LoVo (cell line): Measurements from ENCODE around the gene KLF1.
"Not testable (repeated sequence)": the region's sequence is repeated elsewhere in the genome, so short reads cannot be mapped to it uniquely, and the experiment has no call there.

ENCODE experiments used
- DNase-seq: peaks from one replicate; pipeline ENCODE4 v3.0.0-alpha.2; 2016; ENCODE audit warnings: low spot score

KLF1 gene

GRCh38 chr19:12890787-12891552, 4.0 kb upstream of the KLF1 start, which contains the start of gene GCDH:
Gene GCDH, plus strand, starts transcription at chr19:12891160. Its CDS starts 145 bp downstream, at chr19:12891305.
- peak; percentile 99 for DNase-seq

DNA sequence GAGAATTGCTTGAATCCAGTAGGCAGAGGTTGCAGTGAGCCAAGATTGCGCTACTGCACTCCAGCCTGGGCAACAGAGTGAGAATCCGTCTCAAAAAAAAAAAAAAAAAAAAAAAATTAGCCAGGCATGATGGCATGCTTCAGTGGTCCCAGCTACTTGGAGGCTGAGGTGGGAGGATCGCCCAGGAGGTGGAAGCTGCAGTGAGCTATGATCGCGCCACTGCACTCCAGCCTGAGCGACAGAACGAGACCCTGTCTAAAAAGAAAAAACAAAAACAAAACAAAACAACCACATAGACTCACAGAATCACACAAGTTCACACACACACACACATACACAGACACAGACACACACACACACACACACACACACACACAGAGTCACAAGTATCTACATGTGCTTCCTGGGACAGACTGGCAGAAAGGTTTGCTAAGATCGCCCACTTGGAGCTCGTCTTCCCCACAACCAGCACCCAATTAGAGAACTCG, 3.3 kb upstream of the KLF1 start:
- DNase-seq = not testable (repeated sequence)

- no peak for DNase-seq
Observed at GRCh38 chr19:12888006-12888603, 1.1 kb upstream of the KLF1 start.

- no peak for DNase-seq
Observed at GRCh38 chr19:12886651-12886968, 391 bp downstream of the KLF1 start.

DNA sequence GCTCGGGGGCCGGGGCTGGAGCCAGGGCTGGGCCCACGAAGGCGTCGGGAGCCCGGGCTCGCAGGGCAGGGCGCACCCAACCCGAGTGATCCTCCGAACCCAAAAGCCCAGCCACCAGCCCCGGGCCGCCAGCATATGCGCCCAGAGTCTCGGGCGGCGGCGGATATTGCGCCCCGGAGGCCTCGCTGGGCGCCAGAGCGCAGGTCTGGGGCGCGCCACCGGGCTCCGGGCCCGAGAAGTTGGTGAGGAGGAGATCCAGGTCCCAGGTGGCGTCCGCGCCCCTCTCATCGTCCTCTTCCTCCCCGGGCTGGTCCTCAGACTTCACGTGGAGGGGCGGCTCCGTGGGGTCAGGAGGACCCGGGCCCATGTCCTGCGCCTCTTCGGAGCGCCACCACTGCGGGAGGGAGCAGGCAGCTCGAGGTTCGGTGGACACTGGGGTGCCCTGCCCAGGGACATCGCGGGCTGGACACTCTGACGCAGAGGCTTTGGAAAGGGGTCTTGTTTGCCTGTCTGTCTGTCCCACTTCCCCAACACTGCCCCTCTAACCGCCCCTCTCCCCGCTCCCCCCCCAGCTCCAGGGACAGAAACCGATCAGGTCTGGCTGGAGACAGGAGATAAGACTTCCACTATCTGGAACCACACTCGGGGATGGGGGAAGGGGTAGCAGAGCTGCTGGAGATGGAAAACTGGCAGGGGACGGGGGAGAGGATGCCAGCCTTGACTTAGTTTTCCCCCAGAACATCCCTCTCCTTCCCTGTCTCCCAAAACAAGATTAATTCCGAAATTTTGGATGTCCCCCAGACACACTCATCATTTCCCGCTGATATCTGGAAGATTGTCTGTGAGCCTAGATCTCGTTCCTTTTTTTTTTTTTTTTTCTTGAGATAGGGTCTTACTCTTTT, 1.0 kb downstream of the KLF1 start:
- DNase-seq = no peak

DNA sequence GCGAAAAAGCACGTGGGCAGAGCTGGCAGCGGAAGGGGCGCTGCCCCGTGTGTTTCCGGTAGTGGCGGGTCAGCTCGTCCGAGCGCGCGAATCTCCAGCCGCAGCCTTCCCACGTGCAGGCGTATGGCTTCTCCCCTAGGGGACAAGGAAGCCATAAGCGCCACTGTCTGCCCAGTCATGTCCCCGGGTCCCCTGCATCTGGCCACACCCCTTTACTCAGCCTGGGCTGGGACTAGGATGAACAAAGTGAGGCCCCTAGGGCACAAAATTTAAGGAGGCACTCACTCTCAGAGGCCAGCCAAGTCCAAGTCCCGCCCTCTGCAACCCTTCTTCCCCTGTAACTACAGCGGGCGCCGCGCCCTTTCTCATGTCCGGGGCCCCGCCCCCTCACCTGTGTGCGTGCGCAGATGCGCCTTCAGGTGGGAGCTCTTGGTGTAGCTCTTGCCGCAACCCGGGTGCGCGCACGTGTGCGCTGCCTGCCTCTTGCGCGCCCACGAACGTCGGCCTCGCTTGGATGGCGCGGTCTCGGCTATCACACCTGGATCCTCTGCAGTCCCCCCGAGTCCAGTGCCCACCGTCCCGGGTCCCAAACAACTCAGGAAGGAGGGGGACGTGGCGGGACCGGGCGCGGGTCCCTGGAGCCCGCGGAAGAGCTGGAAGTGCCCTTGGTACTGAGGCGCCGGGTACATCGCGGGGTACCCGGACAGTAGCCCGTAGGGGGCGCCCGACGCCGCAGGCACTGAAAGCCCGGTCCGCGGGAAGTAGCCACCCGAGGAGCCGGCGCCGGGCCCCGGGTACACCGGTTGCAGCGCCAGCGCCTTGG, 1.9 kb downstream of the KLF1 start:
- DNase-seq = peak; percentile 86

DNA sequence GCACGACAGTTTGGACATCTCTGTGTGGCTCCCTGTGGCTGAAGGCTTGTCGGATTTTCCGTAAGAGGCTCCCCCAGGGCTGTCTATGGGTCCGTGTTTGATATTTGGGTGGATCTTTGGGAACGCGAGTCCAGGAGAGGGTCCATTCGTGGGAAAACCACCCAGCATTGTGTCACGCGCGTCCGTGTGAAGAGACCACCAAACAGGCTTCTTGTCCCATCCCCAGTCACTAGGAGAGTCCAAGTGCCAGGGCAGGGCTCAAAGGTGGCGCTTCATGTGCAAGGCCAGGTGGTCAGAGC, 2.4 kb downstream of the KLF1 start:
- no peak for DNase-seq

GRCh38 chr19:12884202-12884601, 2.8 kb downstream of the KLF1 start:
- DNase-seq = no peak

GRCh38 chr19:12882589-12882988, 4.4 kb downstream of the KLF1 start:
- DNase-seq = no peak

DNA sequence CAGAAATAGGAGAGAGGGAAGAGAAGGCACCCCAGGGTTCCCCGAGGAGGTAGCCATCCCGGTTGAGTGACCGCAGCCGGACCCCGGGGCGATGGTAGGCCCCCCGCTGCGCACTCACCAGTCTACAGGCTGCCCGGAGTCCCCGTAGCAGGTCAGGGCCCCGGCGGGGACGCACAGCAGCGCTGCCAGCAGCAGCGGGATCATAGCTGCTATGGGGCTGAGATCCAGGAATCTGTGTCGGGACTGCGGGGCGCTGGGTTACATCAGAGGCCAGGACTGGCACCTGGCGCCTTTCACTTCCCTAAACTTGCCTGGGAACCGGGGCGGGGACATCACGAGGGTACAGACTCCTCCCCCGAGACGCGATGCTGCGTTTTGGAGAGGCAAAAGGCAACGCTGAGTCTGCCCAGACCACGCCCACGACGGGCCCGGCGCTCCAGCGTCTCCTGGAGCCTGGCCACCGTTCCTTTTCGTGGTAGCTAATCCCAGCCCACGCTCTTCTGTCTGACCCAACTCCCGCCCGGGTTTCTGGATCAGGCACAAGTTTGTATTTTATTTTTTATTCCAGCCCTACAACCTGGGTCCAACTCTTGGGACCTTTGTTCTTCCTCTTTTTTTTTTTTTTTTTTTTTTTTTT, 5.7 kb downstream of the KLF1 start, which contains the start of gene DNASE2:
TSS of gene DNASE2 (minus strand) at position 278 of the 637 bp plus-strand sequence. CDS start at position 204, 74 bp downstream.
- peak; percentile 98 for DNase-seq

DNA sequence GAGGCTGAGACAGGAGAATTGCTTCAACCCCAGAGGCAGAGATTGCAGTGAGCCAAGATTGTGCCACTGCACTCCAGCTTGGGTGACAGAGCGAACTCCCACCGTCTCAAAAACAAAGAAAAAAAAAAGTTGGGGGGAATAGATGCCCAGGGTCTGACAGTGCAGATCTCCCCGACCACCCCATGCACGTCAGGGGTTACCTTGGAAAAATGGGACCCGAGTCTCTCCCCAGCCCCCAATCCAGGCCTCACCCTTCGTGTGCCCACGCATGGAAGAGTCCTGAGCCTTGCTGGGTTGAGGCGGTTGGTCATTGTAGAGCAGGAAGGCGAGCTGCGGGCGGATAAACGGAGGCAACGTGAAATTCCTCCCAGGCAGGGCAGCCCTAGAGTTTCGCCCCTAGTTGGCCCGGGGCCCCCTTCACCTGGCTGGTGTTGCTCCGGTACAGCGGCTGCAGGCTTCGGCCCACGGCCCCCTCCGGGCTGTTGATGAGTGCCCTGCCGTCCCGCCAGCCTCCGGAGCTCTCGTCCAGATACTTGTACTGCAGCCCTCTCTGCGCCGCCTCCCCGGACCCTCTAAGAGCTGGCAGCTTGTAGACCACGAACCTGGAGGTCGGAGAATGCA, 6.3 kb downstream of the KLF1 start:
- DNase-seq = no peak

- no peak for DNase-seq
Observed at GRCh38 chr19:12875086-12875485, 11.9 kb downstream of the KLF1 start.

DNA sequence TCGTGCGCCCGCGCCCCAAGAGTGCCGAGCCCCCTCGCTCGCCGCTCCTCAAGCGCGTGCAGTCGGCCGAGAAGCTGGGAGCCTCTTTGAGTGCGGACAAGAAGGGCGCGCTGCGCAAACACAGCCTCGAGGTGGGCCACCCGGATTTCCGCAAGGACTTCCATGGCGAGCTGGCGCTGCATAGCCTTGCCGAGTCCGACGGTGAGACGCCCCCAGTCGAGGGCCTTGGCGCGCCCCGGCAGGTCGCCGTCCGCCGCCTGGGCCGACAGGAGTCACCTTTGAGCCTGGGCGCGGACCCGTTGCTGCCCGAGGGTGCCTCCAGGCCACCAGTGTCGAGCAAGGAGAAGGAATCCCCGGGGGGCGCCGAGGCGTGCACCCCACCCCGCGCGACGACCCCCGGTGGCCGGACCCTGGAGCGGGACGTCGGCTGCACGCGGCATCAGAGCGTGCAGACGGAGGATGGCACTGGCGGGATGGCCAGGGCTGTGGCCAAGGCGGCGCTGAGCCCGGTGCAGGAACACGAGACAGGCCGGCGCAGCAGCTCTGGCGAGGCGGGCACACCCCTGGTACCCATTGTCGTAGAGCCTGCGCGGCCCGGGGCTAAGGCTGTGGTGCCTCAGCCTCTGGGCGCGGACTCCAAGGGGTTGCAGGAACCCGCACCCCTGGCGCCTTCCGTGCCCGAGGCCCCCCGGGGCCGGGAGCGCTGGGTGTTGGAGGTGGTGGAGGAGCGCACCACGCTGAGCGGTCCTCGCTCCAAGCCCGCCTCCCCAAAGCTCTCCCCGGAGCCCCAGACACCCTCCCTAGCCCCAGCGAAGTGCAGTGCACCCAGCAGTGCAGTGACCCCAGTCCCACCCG, 12.9 kb downstream of the KLF1 start:
- no peak for DNase-seq

DNA sequence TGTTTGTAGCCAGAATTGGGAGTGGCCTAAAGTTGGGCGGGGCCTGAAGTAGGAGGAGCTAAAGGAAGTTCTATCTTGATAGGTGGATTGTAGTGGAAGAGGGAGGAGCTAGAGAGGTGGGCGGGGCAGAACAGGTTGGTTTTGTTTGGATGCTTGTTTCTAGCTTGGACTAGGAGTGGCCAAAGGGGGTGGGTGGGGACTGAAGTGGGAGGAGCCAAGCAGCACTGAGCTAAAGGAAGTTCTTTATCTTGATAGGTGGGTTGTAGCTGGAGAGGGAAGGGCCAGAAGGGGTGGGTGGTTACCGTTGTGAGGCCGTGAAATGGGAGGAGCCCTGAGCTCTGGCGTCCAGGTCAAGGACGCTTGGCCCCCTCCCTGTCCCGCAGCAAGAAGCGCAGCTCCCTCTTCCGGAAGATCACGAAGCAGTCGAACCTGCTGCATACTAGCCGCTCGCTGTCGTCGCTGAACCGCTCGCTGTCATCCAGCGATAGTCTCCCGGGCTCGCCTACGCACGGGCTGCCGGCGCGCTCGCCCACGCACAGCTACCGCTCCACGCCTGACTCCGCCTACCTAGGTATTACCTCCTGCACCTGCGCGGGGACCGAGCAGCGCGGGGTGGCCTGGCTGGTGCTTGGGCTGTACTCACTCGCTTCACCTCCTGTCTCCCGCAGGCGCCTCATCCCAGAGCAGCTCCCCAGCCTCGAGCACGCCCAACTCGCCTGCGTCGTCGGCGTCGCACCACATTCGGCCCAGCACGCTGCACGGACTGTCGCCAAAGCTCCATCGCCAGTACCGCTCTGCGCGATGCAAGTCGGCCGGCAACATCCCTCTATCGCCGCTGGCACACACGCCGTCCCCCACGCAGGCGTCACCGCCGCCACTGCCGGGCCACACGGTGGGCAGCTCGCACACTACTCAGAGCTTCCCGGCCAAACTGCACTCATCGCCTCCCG, 13.8 kb downstream of the KLF1 start:
- DNase-seq = no peak

DNA sequence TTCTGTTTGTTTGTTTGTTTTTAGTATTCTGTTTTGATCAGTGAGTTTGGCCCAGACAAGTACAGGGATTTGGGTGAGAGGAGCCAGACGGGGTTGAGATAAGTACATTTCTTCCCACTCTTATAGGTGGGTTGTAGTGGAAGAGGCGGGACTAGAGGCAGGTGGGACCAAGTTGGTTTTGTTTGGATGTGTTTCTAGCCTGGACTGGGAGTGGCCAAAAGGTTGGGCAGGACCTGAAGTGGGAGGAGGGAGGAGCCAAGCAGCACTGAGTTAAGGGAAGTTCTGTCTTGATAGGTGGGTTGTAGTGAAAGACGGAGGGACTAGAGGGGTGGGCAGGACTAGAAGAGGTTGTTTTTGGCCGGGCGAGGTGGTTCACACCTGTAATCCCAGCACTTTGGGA, 14.7 kb downstream of the KLF1 start:
- DNase-seq = no peak

DNA sequence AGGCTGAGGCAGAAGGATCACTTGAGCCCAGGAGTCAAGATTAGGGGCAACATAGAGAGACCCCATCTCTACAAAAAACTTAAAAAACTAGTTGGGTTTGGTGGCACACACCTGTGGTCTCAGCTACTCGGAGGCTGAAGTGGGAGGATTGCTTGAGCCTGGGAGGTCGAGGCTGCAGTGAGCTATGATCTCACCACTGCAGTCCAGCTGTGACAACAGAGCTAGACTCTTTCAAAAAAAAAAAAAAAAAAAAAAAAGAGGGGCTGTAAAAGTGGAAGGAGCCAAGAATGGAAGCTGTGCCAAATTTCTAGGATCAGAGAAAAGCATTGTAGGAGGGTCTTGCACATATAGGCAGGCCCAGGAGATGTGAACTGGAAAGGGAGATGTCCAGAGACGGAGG, 15.3 kb downstream of the KLF1 start:
- DNase-seq = no peak

GRCh38 chr19:12868540-12869112, 18.4 kb downstream of the KLF1 start:
- DNase-seq = no peak
